Upper lobe of left lung (tissue), 6 donors: ENCODE data around the gene MAN2A2. TPM values are rescaled to one million over a fixed set of nuclear protein-coding genes. Genes with fewer than 3 reads are reported as not detected.

Experiments
- ATAC-seq, 2 donors: fragments of 200-7000 bp; cut with Tn5 transposase; one replicate each; pipeline ENCODE4 v1.9.1; 2022; ENCODE audit warnings: mild to moderate bottlenecking in 2 of 2, moderate library complexity in 2 of 2; ENCODE audit not compliant: low FRiP score in 2 of 2
- DNase-seq, 2 donors: peaks; one replicate each; pipeline ENCODE4 v3.0.0-alpha.2; 2019 to 2020
- H3K27ac ChIP-seq, 4 donors: fragments of 200-600 bp; sonication (generic); one replicate each; pipeline ENCODE4 v1.5.1; 2016 to 2019
- H3K27me3 ChIP-seq, 4 donors: fragments of 200-600 bp; sonication (generic); one replicate each; pipeline ENCODE4 v1.5.1; 2017 to 2019
- H3K36me3 ChIP-seq, 4 donors: fragments of 200-600 bp; sonication (generic); one replicate each; pipeline ENCODE4 v1.5.1; 2016 to 2019
- H3K4me1 ChIP-seq, 4 donors: fragments of 200-600 bp; sonication (generic); one replicate each; pipeline ENCODE4 v1.5.1; 2018 to 2019
- H3K4me3 ChIP-seq, 4 donors: fragments of 200-600 bp; sonication (generic); one replicate each; pipeline ENCODE4 v1.5.1; 2017 to 2019; ENCODE audit warnings: mild to moderate bottlenecking in 2 of 4, moderate library complexity in 1 of 4
- H3K9me3 ChIP-seq, 4 donors: fragments of 200-600 bp; sonication (generic); one replicate each; pipeline ENCODE4 v1.5.1; 2018 to 2019
- EP300 ChIP-seq, 4 donors: sonication (generic); formaldehyde crosslinking; IDR thresholded peaks; one replicate each; pipeline ENCODE4 v1.5.1; 2017; ENCODE audit warnings: antibody characterized with exemption in 4 of 4, control low read depth in 2 of 4
- POLR2A ChIP-seq, 4 donors: fragments of 450-650 bp; IDR thresholded peaks; one replicate each; pipeline ENCODE4 v1.5.1; 2016 to 2017; ENCODE audit warnings: antibody characterized with exemption in 4 of 4, mild to moderate bottlenecking in 2 of 4
- POLR2AphosphoS5 ChIP-seq, 2 donors: sonication (generic); formaldehyde crosslinking; IDR thresholded peaks; one replicate each; pipeline ENCODE4 v1.5.1; 2017; ENCODE audit warnings: antibody characterized with exemption in 2 of 2
- WGBS, 2 donors: methylation state at CpG; one replicate each; pipeline ENCODE4 v1.1.5; 2017 to 2018; 5-methylcytosine and 5-hydroxymethylcytosine counted together
- total RNA-seq, 6 donors: library from RNA; depleted of rRNA in 4 of 6; stranded (reverse); fragments of >200 nt in 4 of 6; gene quantifications; one replicate each; pipeline versions ENCODE4 v1.1.0 to v1.2.1, GENCODE V29; 2016 to 2021
- TF ChIP-seq, protein P1 (sequence below), 6 experiments: fragments of 450-650 bp in 4 of 6; fragments of 200-600 bp in 2 of 6; sonication (generic) in 2 of 6; IDR thresholded peaks; one replicate each; pipeline ENCODE4 v1.5.1; 2016 to 2019; ENCODE audit warnings: antibody characterized with exemption in 6 of 6
- donor health status: DM: no; HTN: no; CAD: no; lungs with moderate emphysema.
- donor health status: DM: no; HTN: yes; CAD: no; lungs with severe emphysema.

Gene MAN2A2
- total RNA-seq, 6 donors from 2014 or later: 36.8 to 219 (median 90.1) TPM

- Histone ChIP-seq H3K36me3 (peaks cover 0 to 28% (median 16%) of the 10 kb centered on the region in 4 donors), H3K27me3 (no peaks in the 10 kb centered on the region), H3K27ac (no peak overlapping the region), H3K4me1 (peaks cover 21 to 29% (median 22%) of the 10 kb centered on the region in 4 donors), H3K9me3 (no peaks in the 10 kb centered on the region), H3K4me3 (no peak overlapping the region)
- DNase-seq: no peak
- no peak for ATAC-seq
- TF ChIP-seq EP300 (IDR thresholded peaks at IDR 0.05) (no peak), POLR2AphosphoS5 (IDR thresholded peaks at IDR 0.05) (no peak), POLR2A (IDR thresholded peaks at IDR 0.05) (no peak)
- TF ChIP-seq, protein P1, sequence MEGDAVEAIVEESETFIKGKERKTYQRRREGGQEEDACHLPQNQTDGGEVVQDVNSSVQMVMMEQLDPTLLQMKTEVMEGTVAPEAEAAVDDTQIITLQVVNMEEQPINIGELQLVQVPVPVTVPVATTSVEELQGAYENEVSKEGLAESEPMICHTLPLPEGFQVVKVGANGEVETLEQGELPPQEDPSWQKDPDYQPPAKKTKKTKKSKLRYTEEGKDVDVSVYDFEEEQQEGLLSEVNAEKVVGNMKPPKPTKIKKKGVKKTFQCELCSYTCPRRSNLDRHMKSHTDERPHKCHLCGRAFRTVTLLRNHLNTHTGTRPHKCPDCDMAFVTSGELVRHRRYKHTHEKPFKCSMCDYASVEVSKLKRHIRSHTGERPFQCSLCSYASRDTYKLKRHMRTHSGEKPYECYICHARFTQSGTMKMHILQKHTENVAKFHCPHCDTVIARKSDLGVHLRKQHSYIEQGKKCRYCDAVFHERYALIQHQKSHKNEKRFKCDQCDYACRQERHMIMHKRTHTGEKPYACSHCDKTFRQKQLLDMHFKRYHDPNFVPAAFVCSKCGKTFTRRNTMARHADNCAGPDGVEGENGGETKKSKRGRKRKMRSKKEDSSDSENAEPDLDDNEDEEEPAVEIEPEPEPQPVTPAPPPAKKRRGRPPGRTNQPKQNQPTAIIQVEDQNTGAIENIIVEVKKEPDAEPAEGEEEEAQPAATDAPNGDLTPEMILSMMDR (IDR thresholded peaks at IDR 0.05): no peak
- WGBS, 2 donors: 84 to 88% methylated on average over 1 to 5 of the region's 5 CpGs
These were observed 56.8 kb downstream of the MAN2A2 start for GRCh38 chr15:90959894-90960293.

- DNase-seq (peak in 1 of 2 donors; percentile 49), ATAC-seq (no peak)
- Histone ChIP-seq H3K4me1 (peaks cover 17 to 24% (median 18%) of the 10 kb centered on the region in 4 donors), H3K36me3 (peaks cover 0 to 29% (median 16%) of the 10 kb centered on the region in 4 donors), H3K9me3 (no peaks in the 10 kb centered on the region), H3K4me3 (no peak overlapping the region), H3K27me3 (no peaks in the 10 kb centered on the region), H3K27ac (no peak overlapping the region)
- TF ChIP-seq POLR2A (IDR thresholded peaks at IDR 0.05) (no peak), EP300 (IDR thresholded peaks at IDR 0.05) (no peak)
- TF ChIP-seq, protein P1 (IDR thresholded peaks at IDR 0.05): no peak
- WGBS, 2 donors: 86 to 87% methylated on average over 19 of the region's 20 CpGs
These were observed 57.4 kb downstream of the MAN2A2 start for GRCh38 chr15:90960298-90961091.

DNA sequence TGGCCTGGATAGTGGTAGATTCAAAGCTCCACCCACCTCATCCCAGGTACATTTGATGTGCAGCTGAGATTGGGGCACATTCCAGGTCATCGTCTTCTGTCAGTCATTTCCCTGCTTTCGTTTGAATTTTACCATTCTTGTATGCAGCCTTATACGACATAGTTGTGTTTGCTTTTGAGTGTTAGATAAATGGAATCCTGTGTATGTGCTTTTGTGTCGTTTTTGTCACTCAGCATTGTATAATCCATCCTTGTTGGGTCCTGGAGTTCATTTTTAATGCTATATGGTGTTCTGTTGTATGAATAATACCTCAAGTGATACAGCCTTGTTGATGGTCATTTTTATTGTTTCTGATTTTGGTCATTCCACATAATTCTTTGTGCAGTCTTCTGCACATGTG is 58.9 kb downstream of the MAN2A2 start:
- H3K27me3 ChIP-seq: no peaks in the 10 kb centered on the region
- TF ChIP-seq EP300 (IDR thresholded peaks at IDR 0.05) (no peak), POLR2A (IDR thresholded peaks at IDR 0.05) (no peak), POLR2AphosphoS5 (IDR thresholded peaks at IDR 0.05) (no peak)
- TF ChIP-seq, protein P1 (IDR thresholded peaks at IDR 0.05): no peak
- DNase-seq: no peak
- H3K36me3 ChIP-seq: peaks cover 0 to 40% (median 16%) of the 10 kb centered on the region in 4 donors
- H3K4me1 ChIP-seq: peaks cover 6 to 10% (median 8%) of the 10 kb centered on the region in 4 donors
- H3K9me3 ChIP-seq: no peaks in the 10 kb centered on the region
- H3K27ac ChIP-seq: no peak overlapping the region
- ATAC-seq: no peak
- no peak overlapping the region for H3K4me3 ChIP-seq
- WGBS, 2 donors: 83 to 87% methylated on average over 4 of the region's 4 CpGs

- Histone ChIP-seq H3K36me3 (peaks cover 0 to 32% (median 20%) of the 10 kb centered on the region in 4 donors), H3K4me3 (no peak overlapping the region), H3K9me3 (no peaks in the 10 kb centered on the region), H3K27me3 (no peaks in the 10 kb centered on the region), H3K4me1 (no peaks in the 10 kb centered on the region), H3K27ac (no peak overlapping the region)
- no peak for TF ChIP-seq EP300 (IDR thresholded peaks at IDR 0.05)
- no peak for TF ChIP-seq POLR2A (IDR thresholded peaks at IDR 0.05)
- no peak for TF ChIP-seq POLR2AphosphoS5 (IDR thresholded peaks at IDR 0.05)
- TF ChIP-seq, protein P1 (IDR thresholded peaks at IDR 0.05): no peak
- 83 to 86% methylated on average over 9 of the region's 9 CpGs for WGBS, 2 donors
- DNase-seq: no peak
- ATAC-seq: no peak
These were observed 63.2 kb downstream of the MAN2A2 start for GRCh38 chr15:90966262-90966661.
